Panc1 (cell line): ENCODE results near the gene SOS2. TPM values are rescaled to one million over a fixed set of nuclear protein-coding genes. Genes with fewer than 3 reads are reported as not detected.
A peak's percentile ranks its signal among the peaks of the same experiment; 100 is the strongest.

Experiments
- ATAC-seq: fragments of 200-7000 bp; cut with Tn5 transposase; 2 replicates; pipeline ENCODE4 v1.9.1; 2020; ENCODE audit warnings: mild to moderate bottlenecking, moderate library complexity
- BruUV-seq: library from RNA; stranded (reverse); fragments of 400-500 nt; replicated peaks from 2 replicates; lab custom pipeline; 2021; lab: Mats Ljungman, UMichigan
- CTCF ChIA-PET: fragments of 300-600 bp; sonication (Branson Sonifier 250); formaldehyde crosslinking; loops from one replicate; lab custom pipeline; 2022; ENCODE audit warnings: antibody characterized with exemption; lab: Charles Lee
- POLR2A ChIA-PET: fragments of 300-600 bp; sonication (Branson Sonifier 250); formaldehyde crosslinking; loops from one replicate; lab custom pipeline; 2022; ENCODE audit warnings: antibody characterized with exemption; lab: Charles Lee
- DNase-seq: peaks from one replicate; pipeline ENCODE4 v3.0.0-alpha.2; 2010; ENCODE audit warnings: low read depth, low spot score
- H3K27ac ChIP-seq: 2 replicates; pipeline ENCODE4 v1.5.1; 2011; ENCODE audit warnings: mild to moderate bottlenecking, low read length, inconsistent platforms
- H3K27me3 ChIP-seq: fragments of 200-500 bp; sonication (Bioruptor generic); 2 replicates; pipeline ENCODE4 v1.6.0; 2014; ENCODE audit warnings: low read length, inconsistent platforms; ENCODE audit not compliant: control insufficient read depth, insufficient read depth
- H3K36me3 ChIP-seq: fragments of 200-500 bp; sonication (Bioruptor generic); 2 replicates; pipeline ENCODE4 v1.5.1; 2014; ENCODE audit warnings: inconsistent platforms, mild to moderate bottlenecking, low read length, moderate library complexity; ENCODE audit not compliant: control insufficient read depth, insufficient read depth
- H3K4me1 ChIP-seq: 2 replicates; pipeline ENCODE4 v1.5.1; 2011; ENCODE audit warnings: inconsistent platforms, mild to moderate bottlenecking, low read length, moderate library complexity; ENCODE audit not compliant: control insufficient read depth, insufficient read depth
- H3K4me3 ChIP-seq, 2 experiments: 2 replicates each; pipeline ENCODE4 v1.5.1; 2011 to 2012; ENCODE audit warnings: low read depth in 2 of 2, low read length in 2 of 2, mild to moderate bottlenecking in 2 of 2, inconsistent platforms in 1 of 2, moderate library complexity in 1 of 2
- H3K9me3 ChIP-seq: fragments of 200-500 bp; sonication (Bioruptor generic); 2 replicates; pipeline ENCODE4 v1.5.1; 2014; ENCODE audit warnings: low read depth, mild to moderate bottlenecking, inconsistent platforms, low read length, moderate library complexity; ENCODE audit not compliant: control insufficient read depth, insufficient read depth
- POLR2AphosphoS5 ChIP-seq: IDR thresholded peaks from 2 replicates; pipeline ENCODE4 v1.6.1; 2012; ENCODE audit warnings: mild to moderate bottlenecking, low read depth, low read length, moderate library complexity
- SIN3A ChIP-seq: IDR thresholded peaks from 2 replicates; pipeline ENCODE4 v1.6.1; 2012; ENCODE audit warnings: low read depth, mild to moderate bottlenecking, low read length, moderate library complexity, borderline replicate concordance; ENCODE audit not compliant: insufficient read depth
- TCF7L2 ChIP-seq: IDR thresholded peaks from 2 replicates; pipeline ENCODE4 v1.6.1; 2011; ENCODE audit warnings: mild to moderate bottlenecking, low read depth, low read length, inconsistent platforms
- in situ Hi-C: cut with HindIII; loops from 2 replicates; pipeline ENCODE4 v1.10.0; 2016; ENCODE audit warnings: low sequenced_read_pairs, low pct_unique_long_range_greater_than_20kb
- intact Hi-C: fragments of 100-400 bp; cut with micrococcal nuclease; formaldehyde crosslinking; loops from one replicate; pipeline ENCODE4 v1.10.0; 2022; ENCODE audit not compliant: unreplicated experiment
- total RNA-seq: library from RNA; stranded (reverse); gene quantifications from one replicate; pipeline ENCODE4 v1.2.1, GENCODE V29; 2021; ENCODE audit not compliant: unreplicated experiment
- TF ChIP-seq, protein P1 (sequence below), 2 experiments: IDR thresholded peaks; 2 replicates each; pipeline ENCODE4 v1.6.1; 2011 to 2012; ENCODE audit warnings: low read depth in 2 of 2, control low read depth in 1 of 2, low read length in 1 of 2, mild to moderate bottlenecking in 1 of 2, moderate library complexity in 1 of 2; ENCODE audit not compliant: insufficient read depth in 1 of 2
- TF ChIP-seq, protein P2 (sequence below): fragments of 450-650 bp; IDR thresholded peaks from 2 replicates; pipeline ENCODE4 v1.5.1; 2017; ENCODE audit warnings: mild to moderate bottlenecking

SOS2 gene
- total RNA-seq, 1 experiment from 2014 or later = 21.2 TPM

DNA sequence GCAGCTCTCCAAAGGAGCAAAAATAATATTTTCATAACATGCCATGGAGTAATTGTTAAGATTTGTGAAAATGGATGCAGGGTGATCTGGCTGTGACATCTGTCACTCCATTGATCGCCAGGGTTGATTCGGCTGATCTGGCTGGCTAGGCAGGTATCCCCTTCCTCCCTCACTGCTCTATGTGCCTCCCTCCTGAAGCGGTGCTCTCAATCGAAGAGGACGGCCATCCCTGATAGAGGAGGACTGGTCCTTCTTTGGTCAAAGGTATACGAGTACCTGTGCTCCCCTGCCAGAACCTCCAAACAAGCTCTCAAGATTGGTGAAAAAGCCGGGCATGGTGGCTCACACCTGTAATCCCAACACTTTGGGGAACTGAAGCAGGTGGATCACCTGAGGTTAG lies 162.9 kb downstream of the SOS2 start:
- in situ Hi-C loops = no loop called here
- ATAC-seq = no peak
- POLR2A ChIA-PET = no interaction called here
- H3K27me3 ChIP-seq = no peaks in the 10 kb centered on the region
- intact Hi-C loops = loop anchor here (10.0 kb wide), 1 partner anchor 94 kb away; no protein-coding TSS in a partner anchor
- H3K9me3 ChIP-seq = no peaks in the 10 kb centered on the region
- H3K27ac ChIP-seq = no peak overlapping the region
- H3K4me1 ChIP-seq = 0 out of 2 replicates have a peak, but pooled peaks cover 2% of the 10 kb centered on the region
- H3K4me3 ChIP-seq = no peak overlapping the region
- TF ChIP-seq, protein P1, sequence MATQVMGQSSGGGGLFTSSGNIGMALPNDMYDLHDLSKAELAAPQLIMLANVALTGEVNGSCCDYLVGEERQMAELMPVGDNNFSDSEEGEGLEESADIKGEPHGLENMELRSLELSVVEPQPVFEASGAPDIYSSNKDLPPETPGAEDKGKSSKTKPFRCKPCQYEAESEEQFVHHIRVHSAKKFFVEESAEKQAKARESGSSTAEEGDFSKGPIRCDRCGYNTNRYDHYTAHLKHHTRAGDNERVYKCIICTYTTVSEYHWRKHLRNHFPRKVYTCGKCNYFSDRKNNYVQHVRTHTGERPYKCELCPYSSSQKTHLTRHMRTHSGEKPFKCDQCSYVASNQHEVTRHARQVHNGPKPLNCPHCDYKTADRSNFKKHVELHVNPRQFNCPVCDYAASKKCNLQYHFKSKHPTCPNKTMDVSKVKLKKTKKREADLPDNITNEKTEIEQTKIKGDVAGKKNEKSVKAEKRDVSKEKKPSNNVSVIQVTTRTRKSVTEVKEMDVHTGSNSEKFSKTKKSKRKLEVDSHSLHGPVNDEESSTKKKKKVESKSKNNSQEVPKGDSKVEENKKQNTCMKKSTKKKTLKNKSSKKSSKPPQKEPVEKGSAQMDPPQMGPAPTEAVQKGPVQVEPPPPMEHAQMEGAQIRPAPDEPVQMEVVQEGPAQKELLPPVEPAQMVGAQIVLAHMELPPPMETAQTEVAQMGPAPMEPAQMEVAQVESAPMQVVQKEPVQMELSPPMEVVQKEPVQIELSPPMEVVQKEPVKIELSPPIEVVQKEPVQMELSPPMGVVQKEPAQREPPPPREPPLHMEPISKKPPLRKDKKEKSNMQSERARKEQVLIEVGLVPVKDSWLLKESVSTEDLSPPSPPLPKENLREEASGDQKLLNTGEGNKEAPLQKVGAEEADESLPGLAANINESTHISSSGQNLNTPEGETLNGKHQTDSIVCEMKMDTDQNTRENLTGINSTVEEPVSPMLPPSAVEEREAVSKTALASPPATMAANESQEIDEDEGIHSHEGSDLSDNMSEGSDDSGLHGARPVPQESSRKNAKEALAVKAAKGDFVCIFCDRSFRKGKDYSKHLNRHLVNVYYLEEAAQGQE (IDR thresholded peaks at IDR 0.05; ENCODE audit: insufficient read depth in 1 of 2, low read depth in 2 of 2, low read length in 1 of 2) = no peak
- TF ChIP-seq, protein P2, sequence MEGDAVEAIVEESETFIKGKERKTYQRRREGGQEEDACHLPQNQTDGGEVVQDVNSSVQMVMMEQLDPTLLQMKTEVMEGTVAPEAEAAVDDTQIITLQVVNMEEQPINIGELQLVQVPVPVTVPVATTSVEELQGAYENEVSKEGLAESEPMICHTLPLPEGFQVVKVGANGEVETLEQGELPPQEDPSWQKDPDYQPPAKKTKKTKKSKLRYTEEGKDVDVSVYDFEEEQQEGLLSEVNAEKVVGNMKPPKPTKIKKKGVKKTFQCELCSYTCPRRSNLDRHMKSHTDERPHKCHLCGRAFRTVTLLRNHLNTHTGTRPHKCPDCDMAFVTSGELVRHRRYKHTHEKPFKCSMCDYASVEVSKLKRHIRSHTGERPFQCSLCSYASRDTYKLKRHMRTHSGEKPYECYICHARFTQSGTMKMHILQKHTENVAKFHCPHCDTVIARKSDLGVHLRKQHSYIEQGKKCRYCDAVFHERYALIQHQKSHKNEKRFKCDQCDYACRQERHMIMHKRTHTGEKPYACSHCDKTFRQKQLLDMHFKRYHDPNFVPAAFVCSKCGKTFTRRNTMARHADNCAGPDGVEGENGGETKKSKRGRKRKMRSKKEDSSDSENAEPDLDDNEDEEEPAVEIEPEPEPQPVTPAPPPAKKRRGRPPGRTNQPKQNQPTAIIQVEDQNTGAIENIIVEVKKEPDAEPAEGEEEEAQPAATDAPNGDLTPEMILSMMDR = no peak
- TF ChIP-seq POLR2AphosphoS5 (no peak), SIN3A (no peak), TCF7L2 (no peak)
- no TSS peak for BruUV-seq
- no peak for DNase-seq
- CTCF ChIA-PET = no interaction called here
- no peaks in the 10 kb centered on the region for H3K36me3 ChIP-seq

DNA sequence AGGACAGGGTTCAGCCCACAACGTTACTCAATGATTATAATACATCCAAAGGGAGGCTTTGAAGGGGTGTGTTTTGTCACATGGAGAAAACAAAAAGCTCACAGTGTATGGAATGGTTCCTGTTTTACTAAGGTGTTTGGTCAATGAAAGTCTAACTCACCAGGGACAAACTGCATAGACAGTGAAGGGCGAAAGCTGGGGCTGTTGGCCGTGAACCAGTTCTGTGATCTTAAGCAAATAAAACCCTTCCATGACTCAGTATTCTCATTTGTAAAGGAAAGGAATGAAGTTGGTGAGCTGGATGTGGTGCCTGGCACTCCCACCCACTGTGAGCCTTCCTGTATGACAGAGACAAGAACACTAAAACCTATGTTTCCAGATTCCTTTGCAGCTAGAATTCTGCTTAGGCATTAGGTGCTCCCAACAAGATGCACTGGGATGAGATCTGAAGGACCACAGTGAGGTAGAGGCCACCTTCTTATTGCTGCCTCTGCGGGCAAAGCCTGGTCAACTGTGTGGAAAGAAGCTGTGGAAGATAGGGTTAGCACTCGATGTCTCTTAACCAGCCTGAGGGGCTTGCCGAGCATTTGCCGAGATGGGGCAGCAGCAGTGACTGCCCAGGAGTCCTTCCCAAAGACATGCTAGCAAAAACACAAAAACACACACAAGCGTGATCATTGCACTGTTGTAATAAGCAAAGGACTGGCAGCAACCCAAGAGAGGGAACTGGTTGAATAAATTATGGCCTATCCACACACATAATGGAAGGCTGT lies 163.5 kb downstream of the SOS2 start:
- TF ChIP-seq SIN3A = no peak
- no peak for TF ChIP-seq POLR2AphosphoS5
- TF ChIP-seq, protein P2 = no peak
- TF ChIP-seq, protein P1 (IDR thresholded peaks at IDR 0.05; ENCODE audit: insufficient read depth in 1 of 2, low read depth in 2 of 2, low read length in 1 of 2) = no peak
- no peak for TF ChIP-seq TCF7L2
- DNase-seq (no peak), ATAC-seq (peak; percentile 59; the same call in 1 of the 2 replicates)
- H3K27ac ChIP-seq = peak overlapping the region; percentile 12; the same call in 1 of the 2 replicates
- no peak overlapping the region for H3K4me3 ChIP-seq
- no TSS peak for BruUV-seq
- H3K36me3 ChIP-seq = no peaks in the 10 kb centered on the region
- ChIA-PET CTCF (no interaction called here), POLR2A (interaction anchor here (0.5 to 0.6 kb wide), 2 partner anchors 77 to 307 kb away, joined by 4 to 5 read pairs; no protein-coding TSS in a partner anchor)
- H3K9me3 ChIP-seq = no peaks in the 10 kb centered on the region
- intact Hi-C loops (loop anchor here (10.0 kb wide), 1 partner anchor 93 kb away; no protein-coding TSS in a partner anchor), in situ Hi-C loops (no loop called here)
- H3K27me3 ChIP-seq = no peaks in the 10 kb centered on the region
- peaks cover 2% of the 10 kb centered on the region; the same call in 1 of the 2 replicates for H3K4me1 ChIP-seq
